ENCODE measurements around the gene TBC1D23.

DNA sequence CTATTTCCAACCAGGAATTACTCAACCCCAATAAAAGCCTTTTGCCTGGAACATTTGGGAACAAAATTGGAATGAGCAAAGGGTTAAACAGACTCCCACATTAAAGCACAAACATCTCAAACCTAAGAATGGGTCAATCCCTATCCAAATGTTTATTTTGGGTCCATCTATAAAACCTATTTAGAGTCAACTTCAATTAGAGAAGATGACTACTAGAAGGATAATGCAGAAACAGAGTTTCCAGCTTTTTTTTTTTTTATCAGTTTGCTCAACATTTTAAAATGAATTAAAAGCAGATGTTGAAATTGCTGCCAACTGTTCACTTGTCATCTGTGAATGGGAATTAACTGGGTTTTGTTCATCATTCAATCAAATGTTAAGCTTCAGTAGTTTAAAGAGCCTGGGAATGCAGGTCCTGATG lies 4.1 kb upstream of the TBC1D23 start:
- TF ChIP-seq EZH2 (IDR thresholded peaks at IDR 0.05) (no peak), POLR2AphosphoS5 (IDR thresholded peaks at IDR 0.05; ENCODE audit: borderline replicate concordance, low read depth, low read length) (no peak)
